Neural cell (in vitro differentiated cells): ENCODE data around the gene KRT35. TPM values are rescaled to one million over a fixed set of nuclear protein-coding genes. Genes with fewer than 3 reads are reported as not detected.

Source experiments
- H2AFZ ChIP-seq: fragments of 200-600, 300-800 bp; sonication (generic), shearing (Covaris generic); 2 replicates; pipeline ENCODE4 v1.6.0; 2014; ENCODE audit warnings: low read depth, mild to moderate bottlenecking, antibody characterized with exemption, low read length, moderate library complexity
- H3F3A ChIP-seq: fragments of 200-600 bp; shearing (Covaris generic); 2 replicates; pipeline ENCODE4 v1.6.1; 2016; ENCODE audit warnings: mild to moderate bottlenecking, moderate library complexity, mixed read lengths, antibody characterized with exemption, low read length; ENCODE audit not compliant: insufficient read depth, poor library complexity, severe bottlenecking
- H3K27ac ChIP-seq: fragments of 200-600, 300-800 bp; sonication (generic), shearing (Covaris generic); 2 replicates; pipeline ENCODE4 v1.5.1; 2014; ENCODE audit warnings: mild to moderate bottlenecking, low read length, moderate library complexity
- H3K27me3 ChIP-seq: fragments of 300-800, 200-600 bp; sonication (generic), shearing (Covaris generic); 2 replicates; pipeline ENCODE4 v1.6.0; 2014; ENCODE audit warnings: mild to moderate bottlenecking, low read depth, low read length, moderate library complexity; ENCODE audit not compliant: insufficient read depth
- H3K36me3 ChIP-seq: fragments of 300-800, 200-600 bp; sonication (generic), shearing (Covaris generic); 2 replicates; pipeline ENCODE4 v1.5.1; 2014; ENCODE audit warnings: mild to moderate bottlenecking, antibody characterized with exemption, low read length, moderate library complexity; ENCODE audit not compliant: insufficient read depth
- H3K4me2 ChIP-seq: fragments of 300-800, 200-600 bp; sonication (generic), shearing (Covaris generic); 2 replicates; pipeline ENCODE4 v1.6.0; 2014; ENCODE audit warnings: mild to moderate bottlenecking, low read length
- H3K4me3 ChIP-seq: fragments of 300-800, 200-600 bp; sonication (generic), shearing (Covaris generic); 2 replicates; pipeline ENCODE4 v1.5.1; 2014; ENCODE audit warnings: mild to moderate bottlenecking, low read length, moderate library complexity
- H3K79me2 ChIP-seq: fragments of 200-600 bp; shearing (Covaris generic); replicated peaks from 2 replicates; pipeline ENCODE4 v1.6.0; 2014; ENCODE audit warnings: mild to moderate bottlenecking, low read length, moderate library complexity; ENCODE audit not compliant: insufficient read depth
- H3K9ac ChIP-seq: fragments of 300-800, 200-600 bp; sonication (generic), shearing (Covaris generic); 2 replicates; pipeline ENCODE4 v1.6.1; 2016; ENCODE audit warnings: mild to moderate bottlenecking, low read length, mixed read lengths
- H3K9me2 ChIP-seq: fragments of 200-600 bp; shearing (Covaris generic); 2 replicates; pipeline ENCODE4 v1.6.1; 2016; ENCODE audit warnings: mild to moderate bottlenecking, low read length, mixed read lengths; ENCODE audit not compliant: insufficient read depth
- H3K9me3 ChIP-seq: fragments of 200-600, 300-800 bp; sonication (generic), shearing (Covaris generic); 2 replicates; pipeline ENCODE4 v1.6.1; 2016; ENCODE audit warnings: mild to moderate bottlenecking, mixed run types, low read length, moderate library complexity, mixed read lengths
- H4K20me1 ChIP-seq: fragments of 200-600 bp; shearing (Covaris generic); 2 replicates; pipeline ENCODE4 v1.6.1; 2016; ENCODE audit warnings: mild to moderate bottlenecking, mixed run types; ENCODE audit not compliant: insufficient read depth
- CTCF ChIP-seq: fragments of 450-650 bp; IDR thresholded peaks from 2 replicates; pipeline ENCODE4 v1.5.1; 2014; ENCODE audit warnings: antibody characterized with exemption, mild to moderate bottlenecking, moderate library complexity; ENCODE audit not compliant: poor library complexity, severe bottlenecking
- EP300 ChIP-seq: fragments of 450-650 bp; conservative IDR thresholded peaks from 2 replicates; pipeline ENCODE4 v1.6.1; 2014; ENCODE audit warnings: antibody characterized with exemption, mild to moderate bottlenecking, moderate library complexity; ENCODE audit not compliant: poor library complexity, severe bottlenecking
- EZH2 ChIP-seq: fragments of 200-600, 300-800 bp; shearing (Covaris generic), sonication (generic); IDR thresholded peaks from 2 replicates; pipeline ENCODE4 v1.6.1; 2014; ENCODE audit warnings: antibody characterized with exemption, low read length, borderline replicate concordance, mild to moderate bottlenecking; ENCODE audit not compliant: insufficient read depth, poor library complexity, severe bottlenecking
- MXI1 ChIP-seq: fragments of 450-650 bp; conservative IDR thresholded peaks from 2 replicates; pipeline ENCODE4 v1.6.1; 2014; ENCODE audit warnings: antibody characterized with exemption, mild to moderate bottlenecking; ENCODE audit not compliant: poor library complexity, severe bottlenecking
- POLR2AphosphoS5 ChIP-seq: IDR thresholded peaks from 2 replicates; pipeline ENCODE4 v1.6.1; 2012
- RAD21 ChIP-seq: fragments of 450-650 bp; conservative IDR thresholded peaks from 2 replicates; pipeline ENCODE4 v1.6.1; 2014; ENCODE audit warnings: antibody characterized with exemption, mild to moderate bottlenecking, moderate library complexity
- REST ChIP-seq: IDR thresholded peaks from 2 replicates; pipeline ENCODE4 v1.6.1; 2012; ENCODE audit warnings: borderline replicate concordance
- SMC3 ChIP-seq: fragments of 450-650 bp; conservative IDR thresholded peaks from 2 replicates; pipeline ENCODE4 v1.6.1; 2014; ENCODE audit warnings: antibody characterized with exemption, mild to moderate bottlenecking, moderate library complexity; ENCODE audit not compliant: poor library complexity
- TAF1 ChIP-seq: IDR thresholded peaks from 2 replicates; pipeline ENCODE4 v1.6.1; 2012; ENCODE audit warnings: low read depth
- polyA plus RNA-seq: library from polyadenylated mRNA; depleted of rRNA; stranded (reverse); fragments of >200 nt; gene quantifications from 2 replicates; pipeline ENCODE4 v1.2.3, GENCODE V29; 2014

The KRT35 gene
- polyA plus RNA-seq, 1 donor from 2014 or later, result not detected

- Histone ChIP-seq H4K20me1 (no peaks in the 10 kb centered on the region), H3K9me3 (no peaks in the 10 kb centered on the region), H3K27me3 (no peaks in the 10 kb centered on the region), H3K36me3 (no peaks in the 10 kb centered on the region), H3K9ac (no peak overlapping the region), H2AFZ (no peak overlapping the region), H3F3A (no peaks in the 10 kb centered on the region), H3K27ac (no peak overlapping the region), H3K9me2 (no peaks in the 10 kb centered on the region), H3K79me2 (no peaks in the 10 kb centered on the region), H3K4me2 (no peak overlapping the region), H3K4me3 (no peak overlapping the region)
- TF ChIP-seq CTCF (no peak), MXI1 (no peak), POLR2AphosphoS5 (no peak), RAD21 (no peak), EP300 (no peak), TAF1 (no peak), SMC3 (no peak), REST (no peak), EZH2 (no peak)
Observed at GRCh38 chr17:41520821-41521521, 40.0 kb upstream of the KRT35 start.

- no peaks in the 10 kb centered on the region for H3K36me3 ChIP-seq
- no peak overlapping the region for H2AFZ ChIP-seq
- H3K27ac ChIP-seq, result no peak overlapping the region
- H3K27me3 ChIP-seq, result no peaks in the 10 kb centered on the region
- H3K9me2 ChIP-seq, result no peaks in the 10 kb centered on the region
- H3K79me2 ChIP-seq, result no peaks in the 10 kb centered on the region
- no peaks in the 10 kb centered on the region for H4K20me1 ChIP-seq
- no peak for TF ChIP-seq SMC3
- TF ChIP-seq TAF1, result no peak
- no peak for TF ChIP-seq MXI1
- TF ChIP-seq EZH2, result no peak
- no peak for TF ChIP-seq CTCF
- TF ChIP-seq EP300, result no peak
- TF ChIP-seq REST, result no peak
- TF ChIP-seq POLR2AphosphoS5, result no peak
- TF ChIP-seq RAD21, result no peak
- no peaks in the 10 kb centered on the region for H3F3A ChIP-seq
- H3K4me2 ChIP-seq, result no peak overlapping the region
- no peaks in the 10 kb centered on the region for H3K9me3 ChIP-seq
- no peak overlapping the region for H3K9ac ChIP-seq
- no peak overlapping the region for H3K4me3 ChIP-seq
Observed at GRCh38 chr17:41519501-41520224, 38.7 kb upstream of the KRT35 start.
